Progenitor cell of endocrine pancreas (in vitro differentiated cells): ENCODE data around the gene RNF19B. TPM values are rescaled to one million over a fixed set of nuclear protein-coding genes. Genes with fewer than 3 reads are reported as not detected.

Experiments used
- DNase-seq: peaks from one replicate; pipeline ENCODE4 v3.0.0; 2021; ENCODE audit warnings: low spot score; ENCODE audit not compliant: unreplicated experiment
- H3K27ac Mint-ChIP-seq: 2 replicates; pipeline ENCODE4 v1.8.0; 2021; ENCODE audit warnings: mild to moderate bottlenecking, moderate library complexity, mixed read lengths
- H3K27me3 Mint-ChIP-seq: 2 replicates; pipeline ENCODE4 v1.8.0; 2021; ENCODE audit warnings: mixed read lengths
- H3K36me3 Mint-ChIP-seq: 2 replicates; pipeline ENCODE4 v1.8.0; 2022; ENCODE audit warnings: mixed read lengths; ENCODE audit not compliant: insufficient read depth
- H3K4me1 Mint-ChIP-seq: 2 replicates; pipeline ENCODE4 v1.8.0; 2021; ENCODE audit warnings: low read depth, mixed read lengths
- H3K4me3 Mint-ChIP-seq: 2 replicates; pipeline ENCODE4 v1.8.0; 2021; ENCODE audit warnings: low read depth, mild to moderate bottlenecking, moderate library complexity, mixed read lengths
- H3K9me3 Mint-ChIP-seq: 2 replicates; pipeline ENCODE4 v1.8.0; 2021; ENCODE audit warnings: low read depth, mixed read lengths
- total RNA-seq: library from RNA; stranded (reverse); gene quantifications from 2 replicates; pipeline ENCODE4 v1.2.1, GENCODE V29; 2021
- TF ChIP-seq, protein P1 (sequence below): fragments of 200-600 bp; sonication (generic); IDR thresholded peaks from one replicate; pipeline ENCODE4 v1.5.0; 2021; ENCODE audit warnings: antibody characterized with exemption, mild to moderate bottlenecking; ENCODE audit not compliant: unreplicated experiment

RNF19B gene
- total RNA-seq, 1 donor from 2014 or later, result 14.2 TPM

DNA sequence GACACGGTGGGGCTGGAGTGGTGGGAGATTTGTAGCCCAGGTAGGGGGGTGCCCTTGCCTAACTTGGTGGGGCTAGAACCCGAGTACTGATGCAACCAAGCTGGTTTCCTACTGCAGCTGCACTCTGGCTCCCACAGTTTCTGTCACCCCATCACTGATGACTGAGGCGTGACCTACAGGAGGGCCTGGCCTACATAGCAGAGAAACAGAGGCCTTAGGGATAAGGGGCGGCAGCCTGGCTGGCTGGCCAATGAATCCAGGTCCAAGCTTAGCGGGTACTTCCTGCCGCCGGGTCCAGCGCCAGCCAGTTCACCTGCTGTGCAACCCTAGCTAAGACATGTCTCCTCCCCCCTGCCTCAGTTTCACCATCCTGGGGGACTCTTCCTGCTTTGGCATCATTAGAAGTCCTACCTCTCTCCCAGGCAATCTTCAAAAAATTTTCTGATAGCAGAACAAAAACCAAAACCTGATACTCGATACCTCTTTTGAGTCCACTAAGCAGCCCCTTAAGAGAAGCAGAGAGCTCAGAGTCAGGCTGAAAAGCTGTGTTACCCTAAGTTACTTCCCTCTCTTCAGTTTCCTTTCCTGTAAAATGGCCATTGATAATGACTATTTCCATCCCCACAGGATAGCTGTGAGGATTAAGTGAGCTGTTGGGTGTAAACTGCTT, 27.3 kb upstream of the RNF19B start:
- peaks cover 10% of the 10 kb centered on the region for H3K4me1 Mint-ChIP-seq
- TF ChIP-seq, protein P1, sequence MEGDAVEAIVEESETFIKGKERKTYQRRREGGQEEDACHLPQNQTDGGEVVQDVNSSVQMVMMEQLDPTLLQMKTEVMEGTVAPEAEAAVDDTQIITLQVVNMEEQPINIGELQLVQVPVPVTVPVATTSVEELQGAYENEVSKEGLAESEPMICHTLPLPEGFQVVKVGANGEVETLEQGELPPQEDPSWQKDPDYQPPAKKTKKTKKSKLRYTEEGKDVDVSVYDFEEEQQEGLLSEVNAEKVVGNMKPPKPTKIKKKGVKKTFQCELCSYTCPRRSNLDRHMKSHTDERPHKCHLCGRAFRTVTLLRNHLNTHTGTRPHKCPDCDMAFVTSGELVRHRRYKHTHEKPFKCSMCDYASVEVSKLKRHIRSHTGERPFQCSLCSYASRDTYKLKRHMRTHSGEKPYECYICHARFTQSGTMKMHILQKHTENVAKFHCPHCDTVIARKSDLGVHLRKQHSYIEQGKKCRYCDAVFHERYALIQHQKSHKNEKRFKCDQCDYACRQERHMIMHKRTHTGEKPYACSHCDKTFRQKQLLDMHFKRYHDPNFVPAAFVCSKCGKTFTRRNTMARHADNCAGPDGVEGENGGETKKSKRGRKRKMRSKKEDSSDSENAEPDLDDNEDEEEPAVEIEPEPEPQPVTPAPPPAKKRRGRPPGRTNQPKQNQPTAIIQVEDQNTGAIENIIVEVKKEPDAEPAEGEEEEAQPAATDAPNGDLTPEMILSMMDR, result no peak
- H3K36me3 Mint-ChIP-seq, result no peaks in the 10 kb centered on the region
- H3K9me3 Mint-ChIP-seq, result no peaks in the 10 kb centered on the region
- no peak for DNase-seq
- H3K27ac Mint-ChIP-seq, result peak overlapping the region; percentile 92
- H3K27me3 Mint-ChIP-seq, result no peaks in the 10 kb centered on the region
- H3K4me3 Mint-ChIP-seq, result no peak overlapping the region

DNA sequence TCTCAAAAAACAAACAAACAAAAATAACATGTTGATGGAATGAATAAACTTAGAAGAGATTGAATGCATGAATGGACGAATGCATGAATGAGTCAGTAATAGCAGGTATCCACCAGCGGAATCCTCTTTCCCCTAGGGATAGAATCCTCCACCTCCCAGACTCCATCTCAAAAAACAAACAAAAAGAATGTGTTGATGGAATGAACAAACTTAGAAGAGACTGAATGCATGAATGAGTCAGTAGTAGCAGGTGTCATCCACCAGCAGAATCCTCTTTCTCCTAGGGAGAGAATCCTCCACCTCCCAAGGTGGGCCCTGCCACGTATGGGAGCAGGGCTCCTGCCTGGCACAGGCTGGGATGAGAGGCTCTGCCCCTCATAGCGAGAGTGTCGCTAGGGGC, 26.8 kb upstream of the RNF19B start:
- no peak for DNase-seq
- TF ChIP-seq, protein P1, result no peak
- H3K4me3 Mint-ChIP-seq, result no peak overlapping the region
- no peaks in the 10 kb centered on the region for H3K9me3 Mint-ChIP-seq
- peaks cover 10% of the 10 kb centered on the region for H3K4me1 Mint-ChIP-seq
- H3K27ac Mint-ChIP-seq, result no peak overlapping the region
- H3K27me3 Mint-ChIP-seq, result no peaks in the 10 kb centered on the region
- H3K36me3 Mint-ChIP-seq, result no peaks in the 10 kb centered on the region

DNA sequence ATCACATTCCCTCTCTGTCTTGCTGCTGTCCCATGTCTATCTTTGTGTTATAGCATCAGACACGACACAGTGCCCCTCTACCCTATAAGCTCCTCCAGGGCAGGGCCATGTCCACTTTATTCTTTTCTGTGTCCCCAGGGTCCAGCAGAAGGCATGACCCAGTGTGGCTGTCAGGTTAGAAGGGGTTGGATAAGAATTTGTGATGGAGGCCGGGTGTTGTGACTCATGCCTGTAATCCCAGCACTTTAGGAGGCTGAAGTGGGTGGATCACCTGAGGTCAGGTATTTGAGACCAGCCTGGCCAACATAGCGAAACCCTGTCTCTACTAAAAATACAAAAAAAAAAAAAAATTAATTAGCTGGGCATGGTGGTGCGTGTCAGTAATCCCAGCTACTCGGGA, 26.3 kb upstream of the RNF19B start:
- Mint-ChIP-seq H3K4me1 (peaks cover 10% of the 10 kb centered on the region), H3K36me3 (no peaks in the 10 kb centered on the region), H3K27me3 (no peaks in the 10 kb centered on the region), H3K4me3 (no peak overlapping the region), H3K27ac (no peak overlapping the region), H3K9me3 (no peaks in the 10 kb centered on the region)
- no peak for DNase-seq
- TF ChIP-seq, protein P1, result no peak

- Mint-ChIP-seq H3K36me3 (no peaks in the 10 kb centered on the region), H3K27ac (no peak overlapping the region), H3K4me3 (no peak overlapping the region), H3K4me1 (peaks cover 10% of the 10 kb centered on the region), H3K9me3 (no peaks in the 10 kb centered on the region), H3K27me3 (no peaks in the 10 kb centered on the region)
- TF ChIP-seq, protein P1, result no peak
- no peak for DNase-seq
Observed at GRCh38 chr1:32989160-32990050, 24.8 kb upstream of the RNF19B start.

DNA sequence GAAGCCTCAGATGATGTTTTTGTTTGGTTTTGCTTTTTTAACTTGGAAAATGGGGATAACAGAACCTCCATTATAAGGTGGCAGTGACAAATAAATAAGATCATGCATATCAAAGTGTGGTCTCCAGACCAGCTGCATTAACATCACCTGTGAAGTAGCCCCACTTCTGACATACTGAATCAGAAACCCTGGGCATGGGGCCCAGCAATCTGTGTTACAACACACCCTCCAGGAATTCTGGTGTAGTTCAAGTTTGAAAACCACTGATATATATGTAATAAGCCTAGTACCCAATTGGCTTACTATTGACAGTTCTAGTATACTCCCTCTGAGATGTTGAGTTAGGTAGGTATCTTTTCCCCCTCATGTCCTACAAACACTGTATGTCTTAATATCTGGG, 24.1 kb upstream of the RNF19B start:
- peaks cover 10% of the 10 kb centered on the region for H3K4me1 Mint-ChIP-seq
- no peaks in the 10 kb centered on the region for H3K36me3 Mint-ChIP-seq
- DNase-seq, result no peak
- H3K9me3 Mint-ChIP-seq, result no peaks in the 10 kb centered on the region
- TF ChIP-seq, protein P1, result no peak
- H3K27ac Mint-ChIP-seq, result no peak overlapping the region
- no peak overlapping the region for H3K4me3 Mint-ChIP-seq
- H3K27me3 Mint-ChIP-seq, result no peaks in the 10 kb centered on the region
